Right ventricle myocardium inferior (tissue), 1 donor: ENCODE results near the gene NPAS3. TPM values are rescaled to one million over a fixed set of nuclear protein-coding genes. Genes with fewer than 3 reads are reported as not detected.
A peak's percentile ranks its signal among the peaks of the same experiment; 100 is the strongest.

ENCODE experiments used
- ATAC-seq: fragments of 200-7000 bp; cut with Tn5 transposase; one replicate; pipeline ENCODE4 v1.9.1; 2020; ENCODE audit warnings: mild to moderate bottlenecking, moderate library complexity
- DNase-seq: peaks from one replicate; pipeline ENCODE4 v3.0.0; 2021; ENCODE audit errors: missing footprints
- intact Hi-C: fragments of 100-400 bp; cut with DNase I; formaldehyde crosslinking; loops from one replicate; pipeline ENCODE4 v1.11.0; 2022
- total RNA-seq: library from RNA; stranded (reverse); fragmentation: NEBNext Ultra II Directional; extraction: Animal tissue kit (Norgen Biotek cat#: 25700); gene quantifications from one replicate; pipeline ENCODE4 v1.2.1, GENCODE V29; 2021
- donor health status: DM: no; HTN: yes; CAD: no; lungs with severe emphysema.

The NPAS3 gene
- total RNA-seq, 1 donor from 2014 or later = 1.9 TPM

GRCh38 chr14:33375196-33375595 lies 436.5 kb downstream of the NPAS3 start:
- intact Hi-C loops = no loop called here
- no peak for ATAC-seq
- no peak for DNase-seq

GRCh38 chr14:33375786-33376185 lies 437.1 kb downstream of the NPAS3 start:
- intact Hi-C loops = no loop called here
- ATAC-seq = no peak
- DNase-seq = no peak

GRCh38 chr14:33376510-33376909 lies 437.8 kb downstream of the NPAS3 start:
- no peak for ATAC-seq
- intact Hi-C loops = no loop called here

GRCh38 chr14:33377596-33378390 lies 439.1 kb downstream of the NPAS3 start:
- intact Hi-C loops = no loop called here
- DNase-seq = no peak

More at GRCh38 chr14:33376510-33376909, 437.8 kb downstream of the NPAS3 start:
- DNase-seq = no peak

GRCh38 chr14:33381717-33382116 lies 443.0 kb downstream of the NPAS3 start:
- DNase-seq (no peak), ATAC-seq (no peak)
- intact Hi-C loops = no loop called here

More at GRCh38 chr14:33377596-33378390, 439.1 kb downstream of the NPAS3 start:
- no peak for ATAC-seq

GRCh38 chr14:33386140-33386539 lies 447.5 kb downstream of the NPAS3 start:
- intact Hi-C loops = no loop called here
- DNase-seq = no peak
- no peak for ATAC-seq

GRCh38 chr14:33386781-33387180 lies 448.1 kb downstream of the NPAS3 start:
- intact Hi-C loops = no loop called here
- DNase-seq (no peak), ATAC-seq (no peak)

GRCh38 chr14:33390335-33390734 lies 451.7 kb downstream of the NPAS3 start:
- ATAC-seq = no peak
- no peak for DNase-seq
- intact Hi-C loops = no loop called here

GRCh38 chr14:33393231-33393894 lies 454.7 kb downstream of the NPAS3 start:
- no peak for DNase-seq
- no peak for ATAC-seq
- intact Hi-C loops = no loop called here

- ATAC-seq = no peak
- intact Hi-C loops = no loop called here
- DNase-seq = no peak
Measured at GRCh38 chr14:33393895-33394368, 455.3 kb downstream of the NPAS3 start.

- ATAC-seq (no peak), DNase-seq (no peak)
- intact Hi-C loops = no loop called here
Measured at GRCh38 chr14:33401311-33401710, 462.6 kb downstream of the NPAS3 start.

GRCh38 chr14:33402604-33403003 lies 463.9 kb downstream of the NPAS3 start:
- intact Hi-C loops = no loop called here
- ATAC-seq = peak; percentile 73
- DNase-seq = peak; percentile 55

GRCh38 chr14:33404054-33404453 lies 465.4 kb downstream of the NPAS3 start:
- intact Hi-C loops = no loop called here
- DNase-seq (no peak), ATAC-seq (no peak)

- intact Hi-C loops = no loop called here
- DNase-seq (no peak), ATAC-seq (no peak)
Measured at GRCh38 chr14:33404964-33405574, 466.4 kb downstream of the NPAS3 start.

GRCh38 chr14:33406766-33407165 lies 468.1 kb downstream of the NPAS3 start:
- DNase-seq (no peak), ATAC-seq (no peak)
- intact Hi-C loops = no loop called here

- intact Hi-C loops = no loop called here
- ATAC-seq (no peak), DNase-seq (no peak)
Measured at GRCh38 chr14:33408291-33408690, 469.6 kb downstream of the NPAS3 start.

GRCh38 chr14:33412450-33412849 lies 473.8 kb downstream of the NPAS3 start:
- intact Hi-C loops = no loop called here
- no peak for ATAC-seq
- DNase-seq = no peak

GRCh38 chr14:33413381-33413780 lies 474.7 kb downstream of the NPAS3 start:
- intact Hi-C loops = no loop called here
- no peak for ATAC-seq
- no peak for DNase-seq

GRCh38 chr14:33414041-33414440 lies 475.4 kb downstream of the NPAS3 start:
- no peak for ATAC-seq
- no peak for DNase-seq
- intact Hi-C loops = no loop called here
